Measurements from ENCODE around the gene LAD1. TPM values are rescaled to one million over a fixed set of nuclear protein-coding genes. Genes with fewer than 3 reads are reported as not detected.

LAD1 gene
- polyA plus RNA-seq, 3 donors = not detected

GRCh38 chr1:201349092-201349491 is 50.0 kb downstream of the LAD1 start:
- Histone ChIP-seq H3K27me3 (ENCODE audit: control insufficient read depth in 2 of 2, insufficient read depth in 2 of 2, low read length in 2 of 2) (peaks cover 0 to 7% of the 10 kb centered on the region in 2 donors), H2AFZ (ENCODE audit: insufficient read depth, low read depth, low read length, poor library complexity, severe bottlenecking) (no peak overlapping the region), H3K9ac (ENCODE audit: insufficient read depth, low read length, poor library complexity, severe bottlenecking) (no peak overlapping the region), H3K4me2 (replicated peaks; ENCODE audit: extremely low read depth, low read length, poor library complexity, severe bottlenecking) (no peak overlapping the region), H3K27ac (ENCODE audit: low read depth in 1 of 2, low read length in 2 of 2) (no peak overlapping the region), H3K4me1 (ENCODE audit: control insufficient read depth in 1 of 2, insufficient read depth in 2 of 2, low read length in 2 of 2) (no peaks in the 10 kb centered on the region), H3K4me3 (replicated peaks in 1 of 3; ENCODE audit: low read depth in 2 of 3, low read length in 3 of 3) (no peak overlapping the region), H3K9me3 (replicated peaks in 1 of 2; ENCODE audit: control insufficient read depth in 1 of 2, insufficient read depth in 1 of 2, low read length in 2 of 2) (no peaks in the 10 kb centered on the region), H3K79me2 (ENCODE audit: insufficient read depth, low read length) (no peaks in the 10 kb centered on the region), H4K20me1 (ENCODE audit: insufficient read depth, low read length) (no peaks in the 10 kb centered on the region), H3K36me3 (replicated peaks in 1 of 2; ENCODE audit: control insufficient read depth in 1 of 2, insufficient read depth in 2 of 2, low read length in 2 of 2) (no peaks in the 10 kb centered on the region)
- 87% methylated on average over 4 of the region's 4 CpGs for WGBS (ENCODE audit: insufficient coverage)
- intact Hi-C loops (cut with micrococcal nuclease) = no loop called here
- H3K4me1 Mint-ChIP-seq = no peaks in the 10 kb centered on the region
- no peaks in the 10 kb centered on the region for H3K36me3 Mint-ChIP-seq
- H3K27me3 Mint-ChIP-seq (ENCODE audit: low read depth in 3 of 3) = peaks cover 9 to 21% (median 13%) of the 10 kb centered on the region in 3 donors
- no peaks in the 10 kb centered on the region for H3K9me3 Mint-ChIP-seq
- no peak overlapping the region for H3K4me3 Mint-ChIP-seq
- no peak overlapping the region for H3K27ac Mint-ChIP-seq
- TF ChIP-seq CTCF (IDR thresholded peaks at IDR 0.05) = no peak
- DNase-seq = no peak

- Histone ChIP-seq H2AFZ (ENCODE audit: insufficient read depth, low read depth, low read length, poor library complexity, severe bottlenecking) (no peak overlapping the region), H3K36me3 (replicated peaks in 1 of 2; ENCODE audit: control insufficient read depth in 1 of 2, insufficient read depth in 2 of 2, low read length in 2 of 2) (no peaks in the 10 kb centered on the region), H4K20me1 (ENCODE audit: insufficient read depth, low read length) (no peaks in the 10 kb centered on the region), H3K4me3 (replicated peaks in 1 of 3; ENCODE audit: low read depth in 2 of 3, low read length in 3 of 3) (no peak overlapping the region), H3K79me2 (ENCODE audit: insufficient read depth, low read length) (no peaks in the 10 kb centered on the region), H3K4me1 (ENCODE audit: control insufficient read depth in 1 of 2, insufficient read depth in 2 of 2, low read length in 2 of 2) (no peaks in the 10 kb centered on the region), H3K9ac (ENCODE audit: insufficient read depth, low read length, poor library complexity, severe bottlenecking) (no peak overlapping the region), H3K9me3 (replicated peaks in 1 of 2; ENCODE audit: control insufficient read depth in 1 of 2, insufficient read depth in 1 of 2, low read length in 2 of 2) (no peaks in the 10 kb centered on the region), H3K27me3 (ENCODE audit: control insufficient read depth in 2 of 2, insufficient read depth in 2 of 2, low read length in 2 of 2) (peaks cover 0 to 7% of the 10 kb centered on the region in 2 donors), H3K4me2 (replicated peaks; ENCODE audit: extremely low read depth, low read length, poor library complexity, severe bottlenecking) (no peak overlapping the region), H3K27ac (ENCODE audit: low read depth in 1 of 2, low read length in 2 of 2) (no peak overlapping the region)
- Mint-ChIP-seq H3K9me3 (no peaks in the 10 kb centered on the region), H3K27ac (no peak overlapping the region), H3K27me3 (ENCODE audit: low read depth in 3 of 3) (peaks cover 9 to 20% (median 13%) of the 10 kb centered on the region in 3 donors), H3K36me3 (no peaks in the 10 kb centered on the region), H3K4me1 (no peaks in the 10 kb centered on the region), H3K4me3 (no peak overlapping the region)
- peak in 1 of 3 donors; percentile 1 for DNase-seq
- TF ChIP-seq CTCF (IDR thresholded peaks at IDR 0.05) = peak; percentile 38
- intact Hi-C loops (cut with micrococcal nuclease) = no loop called here
- WGBS (ENCODE audit: insufficient coverage) = 19% methylated on average over 3 of the region's 6 CpGs
These were observed 50.9 kb downstream of the LAD1 start for GRCh38 chr1:201348211-201348566.

Measured in CD14-positive monocyte (primary cell).